HL-60 (cell line): ENCODE data around the gene MLYCD.

Experiments used
- GABPA ChIP-seq: IDR thresholded peaks from 2 replicates; pipeline ENCODE4 v1.6.1; 2012; ENCODE audit warnings: low read depth
- TF ChIP-seq, protein P1 (sequence below): IDR thresholded peaks from 2 replicates; pipeline ENCODE4 v1.6.1; 2012; ENCODE audit warnings: low read depth; ENCODE audit not compliant: insufficient replicate concordance

DNA sequence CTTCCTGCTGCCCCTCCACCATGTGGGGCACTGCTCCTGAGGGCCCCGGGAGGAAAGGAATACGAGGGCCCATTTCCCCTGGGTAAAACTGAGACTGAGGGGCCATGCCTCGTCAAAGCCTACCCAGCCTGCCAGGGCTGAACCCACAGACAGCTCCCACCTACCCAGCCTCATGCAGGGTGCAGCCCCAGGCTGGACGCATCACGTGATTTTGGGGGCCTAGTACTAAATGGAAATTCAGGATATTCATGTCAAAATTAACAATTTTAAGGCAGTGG is 50.7 kb downstream of the MLYCD start:
- TF ChIP-seq, protein P1, sequence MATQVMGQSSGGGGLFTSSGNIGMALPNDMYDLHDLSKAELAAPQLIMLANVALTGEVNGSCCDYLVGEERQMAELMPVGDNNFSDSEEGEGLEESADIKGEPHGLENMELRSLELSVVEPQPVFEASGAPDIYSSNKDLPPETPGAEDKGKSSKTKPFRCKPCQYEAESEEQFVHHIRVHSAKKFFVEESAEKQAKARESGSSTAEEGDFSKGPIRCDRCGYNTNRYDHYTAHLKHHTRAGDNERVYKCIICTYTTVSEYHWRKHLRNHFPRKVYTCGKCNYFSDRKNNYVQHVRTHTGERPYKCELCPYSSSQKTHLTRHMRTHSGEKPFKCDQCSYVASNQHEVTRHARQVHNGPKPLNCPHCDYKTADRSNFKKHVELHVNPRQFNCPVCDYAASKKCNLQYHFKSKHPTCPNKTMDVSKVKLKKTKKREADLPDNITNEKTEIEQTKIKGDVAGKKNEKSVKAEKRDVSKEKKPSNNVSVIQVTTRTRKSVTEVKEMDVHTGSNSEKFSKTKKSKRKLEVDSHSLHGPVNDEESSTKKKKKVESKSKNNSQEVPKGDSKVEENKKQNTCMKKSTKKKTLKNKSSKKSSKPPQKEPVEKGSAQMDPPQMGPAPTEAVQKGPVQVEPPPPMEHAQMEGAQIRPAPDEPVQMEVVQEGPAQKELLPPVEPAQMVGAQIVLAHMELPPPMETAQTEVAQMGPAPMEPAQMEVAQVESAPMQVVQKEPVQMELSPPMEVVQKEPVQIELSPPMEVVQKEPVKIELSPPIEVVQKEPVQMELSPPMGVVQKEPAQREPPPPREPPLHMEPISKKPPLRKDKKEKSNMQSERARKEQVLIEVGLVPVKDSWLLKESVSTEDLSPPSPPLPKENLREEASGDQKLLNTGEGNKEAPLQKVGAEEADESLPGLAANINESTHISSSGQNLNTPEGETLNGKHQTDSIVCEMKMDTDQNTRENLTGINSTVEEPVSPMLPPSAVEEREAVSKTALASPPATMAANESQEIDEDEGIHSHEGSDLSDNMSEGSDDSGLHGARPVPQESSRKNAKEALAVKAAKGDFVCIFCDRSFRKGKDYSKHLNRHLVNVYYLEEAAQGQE = no peak
- TF ChIP-seq GABPA = no peak
